ENCODE measurements around the gene GSX2. TPM values are rescaled to one million over a fixed set of nuclear protein-coding genes. Genes with fewer than 3 reads are reported as not detected.
"Not testable (repeated sequence)": the region's sequence is repeated elsewhere in the genome, so short reads cannot be mapped to it uniquely, and the experiment has no call there.

GSX2 gene
- total RNA-seq, 1 donor from 2014 or later: not detected

DNA sequence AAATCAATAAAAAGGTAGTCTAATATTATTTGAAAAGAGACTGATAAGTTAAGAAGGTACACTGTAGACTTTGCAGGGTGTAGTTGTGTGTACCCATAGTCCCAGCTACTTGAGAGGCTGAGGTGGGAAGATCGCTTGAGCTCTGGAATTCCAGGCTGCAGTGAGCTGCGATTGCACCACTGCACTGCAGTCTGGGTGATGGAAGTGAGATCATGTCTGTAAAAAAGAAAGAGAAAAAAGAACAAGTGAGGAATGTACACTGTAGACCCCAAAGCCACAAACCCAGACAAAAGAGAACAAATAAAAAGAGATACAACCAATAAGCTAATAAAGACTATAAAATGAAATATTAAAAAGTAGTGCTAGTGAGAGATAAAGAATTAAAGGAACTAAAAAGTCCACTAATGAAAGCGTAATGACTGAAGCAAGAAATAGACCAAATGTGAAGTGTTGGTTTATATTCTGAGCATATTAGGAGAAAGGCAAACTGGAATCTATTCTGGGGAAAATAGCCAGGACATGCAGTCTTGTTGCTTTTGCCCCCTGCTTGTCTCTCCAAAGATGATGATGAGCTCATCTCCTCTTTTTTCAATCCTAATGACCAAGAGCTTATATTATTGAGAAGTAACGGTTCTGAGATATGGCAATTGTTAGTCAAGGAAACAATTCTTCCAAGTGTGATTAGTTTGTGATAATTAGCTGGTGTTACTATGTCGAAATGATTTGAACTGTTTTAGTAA is 19.1 kb downstream of the GSX2 start:
- no peak overlapping the region for H3K4me3 ChIP-seq
- TF ChIP-seq, protein P1, sequence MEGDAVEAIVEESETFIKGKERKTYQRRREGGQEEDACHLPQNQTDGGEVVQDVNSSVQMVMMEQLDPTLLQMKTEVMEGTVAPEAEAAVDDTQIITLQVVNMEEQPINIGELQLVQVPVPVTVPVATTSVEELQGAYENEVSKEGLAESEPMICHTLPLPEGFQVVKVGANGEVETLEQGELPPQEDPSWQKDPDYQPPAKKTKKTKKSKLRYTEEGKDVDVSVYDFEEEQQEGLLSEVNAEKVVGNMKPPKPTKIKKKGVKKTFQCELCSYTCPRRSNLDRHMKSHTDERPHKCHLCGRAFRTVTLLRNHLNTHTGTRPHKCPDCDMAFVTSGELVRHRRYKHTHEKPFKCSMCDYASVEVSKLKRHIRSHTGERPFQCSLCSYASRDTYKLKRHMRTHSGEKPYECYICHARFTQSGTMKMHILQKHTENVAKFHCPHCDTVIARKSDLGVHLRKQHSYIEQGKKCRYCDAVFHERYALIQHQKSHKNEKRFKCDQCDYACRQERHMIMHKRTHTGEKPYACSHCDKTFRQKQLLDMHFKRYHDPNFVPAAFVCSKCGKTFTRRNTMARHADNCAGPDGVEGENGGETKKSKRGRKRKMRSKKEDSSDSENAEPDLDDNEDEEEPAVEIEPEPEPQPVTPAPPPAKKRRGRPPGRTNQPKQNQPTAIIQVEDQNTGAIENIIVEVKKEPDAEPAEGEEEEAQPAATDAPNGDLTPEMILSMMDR (IDR thresholded peaks at IDR 0.05): no peak
- H3K4me1 ChIP-seq: no peaks in the 10 kb centered on the region
- no peak for DNase-seq (ENCODE audit: low spot score in 2 of 2)
- H3K9me3 ChIP-seq: no peaks in the 10 kb centered on the region
- no peaks in the 10 kb centered on the region for H3K36me3 ChIP-seq
- intact Hi-C loops (cut with DNase I): no loop called here
- H3K27ac ChIP-seq: no peak overlapping the region
- no peaks in the 10 kb centered on the region for H3K27me3 ChIP-seq

DNA sequence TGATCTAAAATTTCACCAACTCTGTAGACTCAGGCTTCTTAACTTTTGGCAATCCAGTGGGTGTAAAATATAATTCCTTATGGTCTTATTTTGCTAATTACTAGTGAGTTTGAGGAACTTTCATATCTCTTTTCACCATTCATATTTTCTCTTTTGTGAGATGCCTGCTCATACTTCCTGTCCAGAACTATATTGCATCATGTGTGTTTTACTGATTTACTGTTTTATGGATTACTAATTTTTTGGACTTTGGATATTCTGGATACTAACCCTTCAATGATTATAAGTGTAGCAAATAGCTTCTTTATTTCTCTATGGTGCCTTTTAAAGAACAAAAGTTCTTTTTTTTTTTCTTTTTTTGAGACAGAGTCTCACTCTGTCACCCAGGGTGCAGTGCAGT is 20.6 kb downstream of the GSX2 start:
- H3K4me3 ChIP-seq: no peak overlapping the region
- H3K4me1 ChIP-seq: no peaks in the 10 kb centered on the region
- no peaks in the 10 kb centered on the region for H3K27me3 ChIP-seq
- no peak for DNase-seq (ENCODE audit: low spot score in 2 of 2)
- no peak overlapping the region for H3K27ac ChIP-seq
- TF ChIP-seq, protein P1 (IDR thresholded peaks at IDR 0.05): no peak
- H3K9me3 ChIP-seq: no peaks in the 10 kb centered on the region
- no peaks in the 10 kb centered on the region for H3K36me3 ChIP-seq
- intact Hi-C loops (cut with DNase I): no loop called here

DNA sequence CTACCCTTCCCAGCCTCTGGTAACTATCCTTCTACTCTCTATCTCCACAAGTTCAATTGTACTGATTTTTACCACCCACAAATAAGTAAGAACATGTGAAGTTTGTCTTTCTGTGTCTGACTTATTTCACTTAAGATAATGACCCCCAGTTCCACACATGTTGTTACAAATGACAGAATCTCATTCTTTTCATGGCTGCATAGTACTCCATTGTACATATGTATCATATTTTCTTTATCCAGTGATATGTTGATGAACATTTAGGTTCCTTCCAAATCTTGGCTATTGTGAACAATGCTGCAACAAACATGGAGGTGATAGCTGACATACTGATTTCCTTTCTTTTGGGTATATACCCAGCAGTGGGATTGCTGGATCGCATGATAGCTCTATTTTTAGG is 27.7 kb downstream of the GSX2 start:
- TF ChIP-seq, protein P1 (IDR thresholded peaks at IDR 0.05): no peak
- Histone ChIP-seq H3K4me3 (no peak overlapping the region), H3K4me1 (no peaks in the 10 kb centered on the region), H3K27ac (no peak overlapping the region), H3K27me3 (no peaks in the 10 kb centered on the region), H3K36me3 (no peaks in the 10 kb centered on the region), H3K9me3 (no peaks in the 10 kb centered on the region)
- intact Hi-C loops (cut with DNase I): no loop called here
- no peak for DNase-seq (ENCODE audit: low spot score in 2 of 2)

DNA sequence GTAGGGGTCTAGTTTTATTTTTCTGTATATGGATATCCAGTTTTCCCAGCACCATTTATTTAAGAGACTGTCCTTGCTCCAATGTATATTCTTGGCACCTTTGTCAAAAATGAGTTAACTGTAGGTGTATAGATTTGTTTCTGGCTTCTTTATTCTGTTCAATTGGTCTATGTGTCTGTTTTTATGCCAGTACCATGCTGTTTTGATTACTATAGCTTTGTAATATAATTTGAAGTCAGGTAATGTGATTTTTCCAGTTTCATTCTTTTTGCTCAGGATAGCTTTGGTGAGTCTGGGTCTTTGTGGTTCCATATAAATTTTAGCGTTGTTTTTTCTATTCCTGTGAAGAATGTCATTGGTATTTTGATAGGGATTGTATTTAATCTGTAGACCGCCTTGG is 28.7 kb downstream of the GSX2 start:
- H3K27me3 ChIP-seq; DNase-seq (ENCODE audit: low spot score in 2 of 2); H3K4me1 ChIP-seq: not testable (repeated sequence)

DNA sequence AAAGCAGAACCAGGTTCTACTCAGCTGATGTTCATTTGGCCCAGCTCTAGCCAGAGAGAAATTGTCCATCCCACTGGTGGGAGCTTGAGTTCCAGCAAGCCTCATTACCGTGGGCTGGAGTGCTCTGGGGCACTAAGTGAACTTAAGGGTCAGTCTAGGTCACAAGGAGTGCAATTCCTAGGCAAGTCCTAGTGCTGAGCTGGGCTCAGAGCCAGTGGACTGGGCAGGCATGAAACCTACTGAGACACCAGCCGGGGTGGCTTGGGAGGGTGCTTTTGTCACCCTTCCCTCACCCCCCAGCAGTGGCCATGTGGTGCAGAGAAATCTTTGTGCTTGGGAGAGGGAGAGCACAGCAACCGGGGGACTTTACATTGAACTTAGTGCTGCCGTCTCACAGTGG is 39.4 kb downstream of the GSX2 start:
- no peak for DNase-seq (ENCODE audit: low spot score in 2 of 2)
- TF ChIP-seq, protein P1 (IDR thresholded peaks at IDR 0.05): no peak
- Histone ChIP-seq H3K9me3 (no peaks in the 10 kb centered on the region), H3K4me1 (no peaks in the 10 kb centered on the region), H3K36me3 (no peaks in the 10 kb centered on the region), H3K4me3 (no peak overlapping the region), H3K27me3 (no peaks in the 10 kb centered on the region), H3K27ac (no peak overlapping the region)
- intact Hi-C loops (cut with DNase I): no loop called here

More for the DNA sequence above, 28.7 kb downstream of the GSX2 start:
- H3K36me3 ChIP-seq; H3K4me3 ChIP-seq; H3K27ac ChIP-seq; intact Hi-C loops (cut with DNase I); H3K9me3 ChIP-seq: not testable (repeated sequence)

DNA sequence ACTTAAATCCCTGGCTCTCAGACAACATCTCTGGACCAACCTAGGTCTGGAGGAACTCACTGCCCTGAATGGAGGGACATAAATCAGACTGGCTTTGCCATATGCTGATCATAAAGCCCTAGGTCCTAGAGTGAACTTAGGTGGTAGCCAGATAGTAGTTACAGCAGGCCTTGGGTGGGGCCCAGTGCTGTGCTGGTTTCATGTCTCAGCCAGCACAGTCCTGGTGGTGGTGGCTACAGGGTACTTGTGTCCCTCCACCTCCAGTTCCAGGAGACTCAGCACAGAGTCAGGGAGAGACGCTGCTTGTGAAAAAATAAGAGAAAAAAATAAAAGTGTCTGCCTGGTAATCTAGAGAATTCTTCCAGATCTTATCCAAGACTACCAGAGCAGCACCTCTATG is 40.3 kb downstream of the GSX2 start:
- Histone ChIP-seq H3K36me3 (no peaks in the 10 kb centered on the region), H3K9me3 (no peaks in the 10 kb centered on the region), H3K27me3 (no peaks in the 10 kb centered on the region), H3K4me1 (no peaks in the 10 kb centered on the region), H3K4me3 (no peak overlapping the region), H3K27ac (no peak overlapping the region)
- intact Hi-C loops (cut with DNase I): no loop called here
- TF ChIP-seq, protein P1 (IDR thresholded peaks at IDR 0.05): no peak
- DNase-seq (ENCODE audit: low spot score in 2 of 2): no peak
